ENCODE measurements around the gene TRAPPC10. TPM values are rescaled to one million over a fixed set of nuclear protein-coding genes. Genes with fewer than 3 reads are reported as not detected.
"Not testable (repeated sequence)": the region's sequence is repeated elsewhere in the genome, so short reads cannot be mapped to it uniquely, and the experiment has no call there.

The TRAPPC10 gene
- polyA plus RNA-seq, 3 donors from 2014 or later, result 42.0 to 74.7 (median 43.2) TPM

- peaks cover 87 to 92% of the 10 kb centered on the region in 2 donors for H3K4me1 Mint-ChIP-seq
- H3K36me3 Mint-ChIP-seq, result peaks cover 43 to 71% (median 49%) of the 10 kb centered on the region in 3 donors
- DNase-seq, result peak; percentile 74 to 78 (median 78)
- peak overlapping the region; percentile 84 to 96 (median 92) for H3K4me3 Mint-ChIP-seq
- H3K27ac Mint-ChIP-seq, result peak overlapping the region; percentile 99 to 100 (median 99)
- no peaks in the 10 kb centered on the region for H3K9me3 Mint-ChIP-seq
- peaks cover 48 to 58% (median 51%) of the 10 kb centered on the region in 3 donors for H3K27me3 Mint-ChIP-seq (ENCODE audit: low read depth in 3 of 3)
Measured at GRCh38 chr21:44087426-44088400, 75.6 kb downstream of the TRAPPC10 start.

GRCh38 chr21:44088401-44088780 lies 76.3 kb downstream of the TRAPPC10 start:
- H3K27me3 Mint-ChIP-seq (ENCODE audit: low read depth in 3 of 3), result peaks cover 41 to 54% (median 47%) of the 10 kb centered on the region in 3 donors
- peak overlapping the region; percentile 99 to 100 (median 99) for H3K27ac Mint-ChIP-seq
- peaks cover 42 to 67% (median 49%) of the 10 kb centered on the region in 3 donors for H3K36me3 Mint-ChIP-seq
- H3K4me1 Mint-ChIP-seq, result peaks cover 80 to 85% of the 10 kb centered on the region in 2 donors
- H3K9me3 Mint-ChIP-seq, result no peaks in the 10 kb centered on the region
- peak overlapping the region; percentile 84 to 96 (median 92) for H3K4me3 Mint-ChIP-seq
- DNase-seq, result no peak

DNA sequence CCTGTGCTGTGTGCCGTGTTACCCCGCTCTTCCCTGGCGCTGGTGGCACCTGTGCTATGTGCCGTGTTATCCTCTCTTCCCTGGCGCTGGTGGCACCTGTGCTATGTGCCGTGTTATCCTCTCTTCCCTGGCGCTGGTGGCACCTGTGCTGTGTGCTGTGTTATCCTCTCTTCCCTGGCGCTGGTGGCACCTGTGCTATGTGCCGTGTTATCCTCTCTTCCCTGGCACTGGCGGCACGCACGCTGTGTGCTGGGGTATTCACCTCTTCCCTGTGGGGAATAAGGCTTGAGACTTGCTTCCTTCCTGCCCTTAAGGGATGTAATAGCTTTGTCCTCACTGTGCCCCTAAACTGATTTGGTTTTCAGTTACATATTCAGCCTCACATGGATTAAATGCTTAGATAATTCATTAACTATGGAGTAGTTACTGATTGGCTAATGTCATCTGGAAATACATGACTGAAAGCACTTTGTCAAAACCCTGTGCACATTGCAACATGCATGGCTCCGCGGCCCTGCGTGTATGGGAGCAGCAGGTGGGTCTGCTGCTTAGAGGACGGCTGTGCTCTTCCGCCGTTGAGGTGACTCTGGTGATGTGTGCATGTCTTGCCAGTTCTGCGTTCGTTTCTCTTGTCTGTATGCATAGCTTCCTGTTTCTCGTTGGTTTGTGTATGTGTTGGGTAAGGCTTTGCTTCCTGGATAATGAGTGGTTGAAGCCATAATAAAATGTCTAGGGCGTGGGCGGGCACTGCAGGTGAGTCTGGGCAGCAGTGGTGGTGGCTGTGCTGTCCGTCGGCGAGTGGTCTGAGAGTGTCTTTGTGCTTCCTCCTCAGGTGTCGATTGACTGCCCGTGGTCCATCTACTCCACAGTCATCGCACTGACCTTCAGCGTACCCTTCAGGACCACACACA lies 77.1 kb downstream of the TRAPPC10 start:
- peak overlapping the region; percentile 99 to 100 (median 99) for H3K27ac Mint-ChIP-seq
- no peaks in the 10 kb centered on the region for H3K9me3 Mint-ChIP-seq
- peak; percentile 67 to 77 (median 77) for DNase-seq
- H3K4me1 Mint-ChIP-seq, result peaks cover 78 to 84% of the 10 kb centered on the region in 2 donors
- peak overlapping the region; percentile 84 to 96 (median 92) for H3K4me3 Mint-ChIP-seq
- H3K36me3 Mint-ChIP-seq, result peaks cover 48 to 69% (median 55%) of the 10 kb centered on the region in 3 donors
- peaks cover 36 to 50% (median 39%) of the 10 kb centered on the region in 3 donors for H3K27me3 Mint-ChIP-seq (ENCODE audit: low read depth in 3 of 3)

DNA sequence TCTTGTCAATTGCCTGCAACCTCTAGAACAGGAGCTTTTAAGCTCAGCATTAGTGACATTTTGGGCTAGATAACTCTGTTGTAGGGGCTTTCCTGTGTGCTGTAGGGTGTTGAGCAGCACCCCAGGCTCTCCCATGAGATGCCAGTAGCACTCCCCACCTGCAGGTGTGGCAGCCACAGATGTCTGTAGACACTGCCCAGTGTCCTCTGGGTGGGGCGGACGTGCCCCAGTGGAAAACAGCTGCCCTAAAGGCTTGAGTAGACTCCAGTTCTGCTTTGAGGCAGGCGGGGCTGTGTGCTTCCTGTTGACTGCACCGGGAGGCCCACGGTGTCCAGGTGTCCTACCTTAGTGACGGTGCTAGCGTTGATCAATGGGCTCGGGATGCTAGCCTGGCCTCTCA lies 78.2 kb downstream of the TRAPPC10 start:
- peaks cover 26 to 40% (median 32%) of the 10 kb centered on the region in 3 donors for H3K27me3 Mint-ChIP-seq (ENCODE audit: low read depth in 3 of 3)
- peak overlapping the region; percentile 84 to 96 (median 92) for H3K4me3 Mint-ChIP-seq
- peak in 1 of 3 donors; percentile 14 for DNase-seq
- H3K36me3 Mint-ChIP-seq, result peaks cover 47 to 65% (median 50%) of the 10 kb centered on the region in 3 donors
- H3K4me1 Mint-ChIP-seq, result peaks cover 72 to 78% of the 10 kb centered on the region in 2 donors
- H3K9me3 Mint-ChIP-seq, result no peaks in the 10 kb centered on the region
- peak overlapping the region; percentile 99 to 100 (median 99) for H3K27ac Mint-ChIP-seq

DNA sequence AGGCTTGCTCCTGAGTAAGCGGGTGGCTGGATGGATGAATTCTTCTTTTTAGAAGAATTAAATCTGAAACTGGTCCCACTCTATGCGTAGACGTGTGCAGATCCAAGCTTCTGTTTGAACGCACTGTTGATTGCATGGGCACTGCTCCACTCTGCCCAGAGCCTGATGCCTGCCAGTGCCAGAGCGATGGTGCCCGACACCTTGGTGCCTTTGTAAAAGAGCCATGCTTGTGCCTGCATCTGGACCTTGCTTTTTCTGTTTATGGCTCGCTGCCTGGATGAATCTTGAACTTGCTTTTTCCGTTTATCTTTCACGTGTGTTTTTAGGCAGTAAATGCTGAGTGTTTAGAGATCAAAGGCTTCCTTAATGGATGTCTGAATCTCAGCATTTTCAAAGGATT lies 80.1 kb downstream of the TRAPPC10 start:
- peaks cover 53 to 59% of the 10 kb centered on the region in 2 donors for H3K4me1 Mint-ChIP-seq
- peak overlapping the region in 1 of 5 donors; percentile 53 for H3K4me3 Mint-ChIP-seq
- no peak for DNase-seq
- peak overlapping the region; percentile 44 to 88 (median 75) for H3K27ac Mint-ChIP-seq
- peaks cover 41 to 54% (median 44%) of the 10 kb centered on the region in 3 donors for H3K36me3 Mint-ChIP-seq
- H3K9me3 Mint-ChIP-seq, result no peaks in the 10 kb centered on the region
- peaks cover 16 to 26% (median 25%) of the 10 kb centered on the region in 3 donors for H3K27me3 Mint-ChIP-seq (ENCODE audit: low read depth in 3 of 3)

DNA sequence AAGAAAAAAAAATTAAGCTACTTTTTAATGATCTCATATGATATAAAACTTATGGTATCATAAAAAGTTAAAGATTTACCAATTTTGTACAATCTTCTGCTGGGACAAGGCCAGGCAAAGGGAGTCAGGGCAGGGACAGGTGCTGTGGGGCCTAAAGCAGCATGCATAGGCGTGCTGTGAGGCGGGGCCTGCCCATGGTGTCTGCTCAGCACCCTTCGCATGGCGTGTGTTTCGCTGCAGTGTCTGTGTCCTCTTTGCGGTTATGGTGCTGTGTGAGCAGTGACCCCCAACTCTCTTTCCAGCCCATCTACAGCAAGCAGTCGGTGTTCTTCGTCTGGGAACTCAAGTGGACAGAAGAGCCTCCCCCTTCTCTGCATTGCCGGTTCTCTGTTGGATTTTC lies 81.7 kb downstream of the TRAPPC10 start:
- Mint-ChIP-seq H3K36me3 (peaks cover 31 to 42% (median 33%) of the 10 kb centered on the region in 3 donors), H3K9me3 (no peaks in the 10 kb centered on the region), H3K27ac (peak overlapping the region; percentile 75 to 84 (median 79)), H3K4me1 (peaks cover 37 to 44% of the 10 kb centered on the region in 2 donors), H3K27me3 (ENCODE audit: low read depth in 3 of 3) (peaks cover 8 to 14% (median 12%) of the 10 kb centered on the region in 3 donors), H3K4me3 (no peak overlapping the region)
- no peak for DNase-seq

DNA sequence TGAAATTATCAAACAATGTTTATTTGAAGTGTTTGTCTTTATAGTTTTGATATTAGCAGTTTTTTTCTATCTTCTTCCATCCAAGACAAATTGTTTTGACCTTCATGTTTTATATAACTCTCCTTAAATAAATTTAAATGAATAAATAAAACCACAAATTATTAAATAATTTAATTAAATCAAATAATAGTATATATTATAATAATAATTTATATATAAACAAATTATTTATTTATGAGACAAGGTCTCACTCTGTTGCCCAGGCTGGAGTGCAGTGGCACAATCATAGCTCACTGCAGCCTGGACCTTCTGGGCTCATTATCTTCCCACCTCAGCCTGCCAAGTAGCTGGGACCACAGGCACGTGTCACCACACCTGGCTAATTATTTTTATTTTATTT lies 82.7 kb downstream of the TRAPPC10 start:
- no peak for DNase-seq
- Mint-ChIP-seq H3K9me3 (no peaks in the 10 kb centered on the region), H3K36me3 (peaks cover 22 to 31% (median 22%) of the 10 kb centered on the region in 3 donors), H3K27me3 (ENCODE audit: low read depth in 3 of 3) (peaks cover 2 to 8% (median 3%) of the 10 kb centered on the region in 3 donors), H3K4me1 (peaks cover 27 to 33% of the 10 kb centered on the region in 2 donors), H3K4me3 (no peak overlapping the region), H3K27ac (peak overlapping the region; percentile 75 to 84 (median 79))

GRCh38 chr21:44098507-44098906 lies 86.4 kb downstream of the TRAPPC10 start:
- not testable (repeated sequence) for H3K27me3 Mint-ChIP-seq (ENCODE audit: low read depth in 3 of 3); DNase-seq; H3K4me3 Mint-ChIP-seq; H3K27ac Mint-ChIP-seq; H3K9me3 Mint-ChIP-seq
- Mint-ChIP-seq H3K4me1 (peaks cover 10 to 12% of the 10 kb centered on the region in 2 donors), H3K36me3 (peaks cover 10 to 11% (median 11%) of the 10 kb centered on the region in 3 donors)

- not testable (repeated sequence) for H3K27ac Mint-ChIP-seq; H3K36me3 Mint-ChIP-seq; DNase-seq; H3K9me3 Mint-ChIP-seq; H3K4me1 Mint-ChIP-seq; H3K4me3 Mint-ChIP-seq; H3K27me3 Mint-ChIP-seq (ENCODE audit: low read depth in 3 of 3)
Measured at GRCh38 chr21:44098964-44099363, 86.9 kb downstream of the TRAPPC10 start.

DNA sequence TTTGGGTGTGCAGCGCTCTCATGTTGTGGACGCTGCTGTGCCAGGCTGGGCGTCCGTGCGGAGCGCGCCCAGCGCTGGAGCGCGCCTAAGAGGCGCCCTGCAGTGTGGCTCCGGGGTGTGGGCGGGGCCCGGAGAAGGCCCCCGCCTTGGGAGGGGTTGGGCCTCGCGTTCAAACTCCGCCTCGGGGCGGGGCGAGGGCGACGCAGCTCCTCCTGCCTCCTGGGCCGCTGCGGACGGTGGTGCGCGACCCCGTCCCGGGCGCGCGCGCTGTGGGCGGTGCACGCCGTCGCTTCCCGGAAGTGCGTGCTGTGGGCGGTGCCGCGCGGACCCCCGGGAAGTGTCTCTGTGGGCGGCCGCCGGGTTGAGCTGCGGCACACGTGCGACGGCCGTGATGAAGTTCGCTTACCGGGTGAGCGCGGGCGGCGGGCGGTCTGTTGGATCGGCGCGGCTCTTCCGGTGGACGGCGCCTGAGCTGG lies 95.0 kb downstream of the TRAPPC10 start, which contains the start of gene PWP2:
Gene PWP2 (plus strand): TSS at position 374 of the 476 bp plus-strand sequence. CDS start 18 bp downstream, at position 392.
- not testable (repeated sequence) for H3K9me3 Mint-ChIP-seq; H3K27me3 Mint-ChIP-seq (ENCODE audit: low read depth in 3 of 3); H3K27ac Mint-ChIP-seq; H3K36me3 Mint-ChIP-seq; H3K4me1 Mint-ChIP-seq
- DNase-seq, result peak; percentile 62 to 76 (median 73)
- peak within 1 kb of the TSS in 2 of 5 donors; percentile 38 to 50 for H3K4me3 Mint-ChIP-seq

DNA sequence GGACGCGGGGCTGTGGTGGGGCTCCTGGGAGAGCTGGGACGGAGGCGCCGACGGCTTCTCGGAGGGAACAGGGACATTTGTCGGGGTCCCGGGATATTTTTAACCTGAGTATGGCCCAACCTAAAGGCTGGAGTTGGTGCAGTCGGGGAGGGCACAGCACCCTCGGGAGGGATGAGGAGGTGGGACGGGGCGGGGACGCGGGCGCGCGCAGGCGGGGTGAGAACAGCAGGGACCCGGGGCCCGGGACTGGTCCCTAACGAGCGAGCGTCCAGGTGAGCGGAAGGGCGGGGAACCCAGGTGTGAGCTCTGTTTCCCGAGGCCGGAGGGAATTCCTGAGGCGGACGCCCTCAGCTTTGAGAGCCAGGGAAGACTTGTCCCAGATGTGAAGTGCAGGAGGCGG lies 95.5 kb downstream of the TRAPPC10 start:
- H3K9me3 Mint-ChIP-seq; H3K27ac Mint-ChIP-seq; H3K36me3 Mint-ChIP-seq; DNase-seq; H3K4me1 Mint-ChIP-seq; H3K27me3 Mint-ChIP-seq (ENCODE audit: low read depth in 3 of 3); H3K4me3 Mint-ChIP-seq: not testable (repeated sequence)

- not testable (repeated sequence) for H3K4me1 Mint-ChIP-seq; H3K27me3 Mint-ChIP-seq (ENCODE audit: low read depth in 3 of 3); H3K36me3 Mint-ChIP-seq; DNase-seq; H3K4me3 Mint-ChIP-seq; H3K9me3 Mint-ChIP-seq; H3K27ac Mint-ChIP-seq
Measured at GRCh38 chr21:44113702-44114371, 101.7 kb downstream of the TRAPPC10 start.

DNA sequence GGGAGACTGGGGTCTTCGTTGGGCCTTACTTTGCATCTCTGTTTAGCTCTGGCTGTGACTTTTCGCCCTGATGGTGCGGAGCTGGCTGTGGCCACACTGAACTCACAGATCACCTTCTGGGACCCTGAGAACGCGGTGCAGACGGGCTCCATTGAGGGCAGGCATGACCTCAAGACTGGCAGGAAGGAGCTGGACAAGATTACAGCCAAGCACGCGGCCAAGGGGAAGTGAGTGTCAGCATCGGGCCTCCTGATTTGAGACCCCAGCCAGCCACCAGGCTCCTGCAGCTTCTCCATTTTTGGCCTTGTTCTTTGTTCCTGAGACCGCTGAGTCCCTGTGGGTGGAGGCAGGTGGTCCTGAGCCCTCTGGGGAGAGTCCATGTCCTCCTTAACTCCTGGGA lies 110.0 kb downstream of the TRAPPC10 start:
- not testable (repeated sequence) for H3K4me3 Mint-ChIP-seq; DNase-seq; H3K4me1 Mint-ChIP-seq; H3K27ac Mint-ChIP-seq; H3K27me3 Mint-ChIP-seq (ENCODE audit: low read depth in 3 of 3); H3K36me3 Mint-ChIP-seq; H3K9me3 Mint-ChIP-seq
